Activated CD4-positive, alpha-beta T cell treated with anti-CD3 and anti-CD28 coated beads, Interleukin-2, Interleukin-4, amounts not matched to agents 100 ng/mL and 50 ng/mL, durations not matched to agents 16 hours and 8 hours (primary cell): ENCODE data around the gene LMO7.
"Not testable (repeated sequence)": the region's sequence is repeated elsewhere in the genome, so short reads cannot be mapped to it uniquely, and the experiment has no call there.

Source experiments
- DNase-seq: peaks from one replicate; pipeline ENCODE4 v3.0.0-alpha.2; 2020; ENCODE audit warnings: low spot score

LMO7 gene

GRCh38 chr13:75743072-75743471 is 106.9 kb downstream of the LMO7 start:
- DNase-seq: not testable (repeated sequence)

- no peak for DNase-seq
Observed at GRCh38 chr13:75744127-75744526, 108.0 kb downstream of the LMO7 start.

- no peak for DNase-seq
Observed at GRCh38 chr13:75745387-75745786, 109.3 kb downstream of the LMO7 start.

- no peak for DNase-seq
Observed at GRCh38 chr13:75748874-75749273, 112.7 kb downstream of the LMO7 start.

GRCh38 chr13:75749407-75749806 is 113.3 kb downstream of the LMO7 start:
- DNase-seq: no peak

- no peak for DNase-seq
Observed at GRCh38 chr13:75751350-75751749, 115.2 kb downstream of the LMO7 start.

- DNase-seq: no peak
Observed at GRCh38 chr13:75752826-75753225, 116.7 kb downstream of the LMO7 start.

GRCh38 chr13:75754936-75755335 is 118.8 kb downstream of the LMO7 start:
- DNase-seq: no peak

- DNase-seq: no peak
Observed at GRCh38 chr13:75757336-75757735, 121.2 kb downstream of the LMO7 start.

GRCh38 chr13:75759531-75759930 is 123.4 kb downstream of the LMO7 start:
- DNase-seq: no peak

- DNase-seq: no peak
Observed at GRCh38 chr13:75760131-75761021, 124.2 kb downstream of the LMO7 start.

GRCh38 chr13:75761369-75761768 is 125.2 kb downstream of the LMO7 start:
- peak; percentile 57 for DNase-seq

GRCh38 chr13:75762076-75762937 is 126.2 kb downstream of the LMO7 start:
- DNase-seq: peak; percentile 71

GRCh38 chr13:75762955-75763354 is 126.8 kb downstream of the LMO7 start:
- DNase-seq: no peak

- no peak for DNase-seq
Observed at GRCh38 chr13:75763512-75763911, 127.4 kb downstream of the LMO7 start.

GRCh38 chr13:75764251-75764925 is 128.3 kb downstream of the LMO7 start:
- no peak for DNase-seq

GRCh38 chr13:75764926-75765310 is 128.8 kb downstream of the LMO7 start:
- no peak for DNase-seq

- no peak for DNase-seq
Observed at GRCh38 chr13:75766636-75767035, 130.5 kb downstream of the LMO7 start.

GRCh38 chr13:75769141-75769905 is 133.2 kb downstream of the LMO7 start:
- no peak for DNase-seq

- DNase-seq: no peak
Observed at GRCh38 chr13:75770164-75770563, 134.0 kb downstream of the LMO7 start.

GRCh38 chr13:75770592-75771011 is 134.5 kb downstream of the LMO7 start:
- no peak for DNase-seq

GRCh38 chr13:75771226-75771625 is 135.1 kb downstream of the LMO7 start:
- DNase-seq: no peak
